KOPT-K1 (cell line): ENCODE data around the gene EIPR1.
"Not testable (repeated sequence)": the region's sequence is repeated elsewhere in the genome, so short reads cannot be mapped to it uniquely, and the experiment has no call there.

Experiments
- H3K27ac ChIP-seq: fragments of 200-600 bp; sonication (generic); 2 replicates; pipeline ENCODE4 v1.5.1; 2016; ENCODE audit warnings: antibody characterized with exemption, mild to moderate bottlenecking, low read depth, low read length; ENCODE audit not compliant: poor library complexity, severe bottlenecking
- H3K36me3 ChIP-seq: fragments of 200-600 bp; sonication (generic); 2 replicates; pipeline ENCODE4 v1.5.1; 2017; ENCODE audit warnings: antibody characterized with exemption, mild to moderate bottlenecking, low read length, moderate library complexity; ENCODE audit not compliant: insufficient read depth
- H3K9me3 ChIP-seq: fragments of 200-600 bp; sonication (generic); 2 replicates; pipeline ENCODE4 v1.5.1; 2017; ENCODE audit warnings: antibody characterized with exemption, low read length, mild to moderate bottlenecking; ENCODE audit not compliant: insufficient read depth, poor library complexity, severe bottlenecking

The EIPR1 gene

GRCh38 chr2:3203497-3204019 lies 174.1 kb downstream of the EIPR1 start:
- Histone ChIP-seq H3K36me3 (peaks cover 17% of the 10 kb centered on the region), H3K27ac (no peak overlapping the region), H3K9me3 (no peaks in the 10 kb centered on the region)

GRCh38 chr2:3202926-3203325 lies 174.7 kb downstream of the EIPR1 start:
- Histone ChIP-seq H3K36me3 (peaks cover 13% of the 10 kb centered on the region), H3K27ac (no peak overlapping the region), H3K9me3 (no peaks in the 10 kb centered on the region)

- peaks cover 18% of the 10 kb centered on the region for H3K36me3 ChIP-seq
- H3K9me3 ChIP-seq, result no peaks in the 10 kb centered on the region
- no peak overlapping the region for H3K27ac ChIP-seq
Measured at GRCh38 chr2:3201281-3201680, 176.3 kb downstream of the EIPR1 start.

- H3K36me3 ChIP-seq, result peaks cover 18% of the 10 kb centered on the region
- H3K27ac ChIP-seq, result no peak overlapping the region
- no peaks in the 10 kb centered on the region for H3K9me3 ChIP-seq
Measured at GRCh38 chr2:3200420-3200939, 177.1 kb downstream of the EIPR1 start.

- Histone ChIP-seq H3K36me3 (peaks cover 23% of the 10 kb centered on the region), H3K27ac (no peak overlapping the region), H3K9me3 (no peaks in the 10 kb centered on the region)
Measured at GRCh38 chr2:3199627-3200345, 177.8 kb downstream of the EIPR1 start.

- not testable (repeated sequence) for H3K27ac ChIP-seq, H3K9me3 ChIP-seq
- H3K36me3 ChIP-seq, result peaks cover 34% of the 10 kb centered on the region
Measured at GRCh38 chr2:3198671-3199192, 178.9 kb downstream of the EIPR1 start.

GRCh38 chr2:3198119-3198518 lies 179.5 kb downstream of the EIPR1 start:
- H3K9me3 ChIP-seq, result no peaks in the 10 kb centered on the region
- no peak overlapping the region for H3K27ac ChIP-seq
- peaks cover 40% of the 10 kb centered on the region for H3K36me3 ChIP-seq

GRCh38 chr2:3197308-3197707 lies 180.3 kb downstream of the EIPR1 start:
- H3K27ac ChIP-seq, result no peak overlapping the region
- H3K9me3 ChIP-seq, result no peaks in the 10 kb centered on the region
- peaks cover 48% of the 10 kb centered on the region for H3K36me3 ChIP-seq

GRCh38 chr2:3196716-3197115 lies 180.9 kb downstream of the EIPR1 start:
- no peak overlapping the region for H3K27ac ChIP-seq
- no peaks in the 10 kb centered on the region for H3K9me3 ChIP-seq
- peaks cover 54% of the 10 kb centered on the region for H3K36me3 ChIP-seq

GRCh38 chr2:3195641-3196476 lies 181.8 kb downstream of the EIPR1 start:
- peaks cover 56% of the 10 kb centered on the region for H3K36me3 ChIP-seq
- H3K27ac ChIP-seq, result no peak overlapping the region
- no peaks in the 10 kb centered on the region for H3K9me3 ChIP-seq

GRCh38 chr2:3194828-3195227 lies 182.8 kb downstream of the EIPR1 start:
- Histone ChIP-seq H3K27ac (no peak overlapping the region), H3K9me3 (no peaks in the 10 kb centered on the region), H3K36me3 (peaks cover 56% of the 10 kb centered on the region)

GRCh38 chr2:3193443-3194330 lies 183.9 kb downstream of the EIPR1 start:
- Histone ChIP-seq H3K9me3 (no peaks in the 10 kb centered on the region), H3K27ac (no peak overlapping the region), H3K36me3 (peaks cover 61% of the 10 kb centered on the region)

- no peaks in the 10 kb centered on the region for H3K9me3 ChIP-seq
- peaks cover 67% of the 10 kb centered on the region for H3K36me3 ChIP-seq
- no peak overlapping the region for H3K27ac ChIP-seq
Measured at GRCh38 chr2:3192920-3193319, 184.7 kb downstream of the EIPR1 start.

GRCh38 chr2:3192281-3192818 lies 185.3 kb downstream of the EIPR1 start:
- H3K36me3 ChIP-seq, result peaks cover 67% of the 10 kb centered on the region
- no peak overlapping the region for H3K27ac ChIP-seq

More at GRCh38 chr2:3192281-3192818, 185.3 kb downstream of the EIPR1 start:
- H3K9me3 ChIP-seq, result no peaks in the 10 kb centered on the region
